Stimulated activated CD4-positive, alpha-beta T cell treated with anti-CD3 and anti-CD28 coated beads, Interleukin-1b, Interleukin-23, amount 100 ng/mL, for 24 hours (primary cell): ENCODE results near the gene FAM177B.
A peak's percentile ranks its signal among the peaks of the same experiment; 100 is the strongest.

ENCODE experiments used
- DNase-seq, 4 experiments: peaks; one replicate each; pipeline ENCODE4 v3.0.0-alpha.2; 2020; ENCODE audit warnings: low read depth in 4 of 4, low spot score in 1 of 4

Gene FAM177B

GRCh38 chr1:222736972-222737371 is at the start of gene FAM177B:
Gene FAM177B, plus strand, starts transcription at chr1:222737202. Its CDS starts 9,344 bp downstream, at chr1:222746546.
- DNase-seq = no peak

GRCh38 chr1:222691016-222691415 is 46.0 kb upstream of the FAM177B start:
- no peak for DNase-seq

- no peak for DNase-seq
Measured at GRCh38 chr1:222694927-222695326, 42.1 kb upstream of the FAM177B start.

- DNase-seq = no peak
Measured at GRCh38 chr1:222696741-222697140, 40.3 kb upstream of the FAM177B start.

GRCh38 chr1:222697203-222697602 is 39.8 kb upstream of the FAM177B start:
- DNase-seq = no peak

GRCh38 chr1:222697826-222698225 is 39.2 kb upstream of the FAM177B start:
- no peak for DNase-seq

GRCh38 chr1:222702210-222702609 is 34.8 kb upstream of the FAM177B start:
- no peak for DNase-seq

GRCh38 chr1:222704260-222704659 is 32.7 kb upstream of the FAM177B start:
- DNase-seq = no peak

GRCh38 chr1:222706815-222707214 is 30.2 kb upstream of the FAM177B start:
- DNase-seq = no peak

- DNase-seq = no peak
Measured at GRCh38 chr1:222709700-222710153, 27.3 kb upstream of the FAM177B start.

GRCh38 chr1:222711319-222712252 is 25.4 kb upstream of the FAM177B start:
- peak; percentile 15 to 52 (median 27) for DNase-seq

- peak; percentile 92 to 95 (median 94) for DNase-seq
Measured at GRCh38 chr1:222712253-222713090, 24.5 kb upstream of the FAM177B start, which contains the start of the genes AIDA and BROX. Gene AIDA, minus strand, starts transcription at chr1:222712491. Its CDS starts 174 bp downstream, at chr1:222712317. Gene BROX, plus strand, starts transcription at chr1:222712564. Its CDS starts 3,136 bp downstream, at chr1:222715700.

- peak; percentile 64 to 80 (median 74) for DNase-seq
Measured at GRCh38 chr1:222713091-222713961, 23.7 kb upstream of the FAM177B start.

- DNase-seq = no peak
Measured at GRCh38 chr1:222716393-222716792, 20.6 kb upstream of the FAM177B start.

- no peak for DNase-seq
Measured at GRCh38 chr1:222728746-222729145, 8.3 kb upstream of the FAM177B start.

- DNase-seq = no peak
Measured at GRCh38 chr1:222730866-222731265, 6.1 kb upstream of the FAM177B start.

GRCh38 chr1:222732216-222733159 is 4.5 kb upstream of the FAM177B start:
- no peak for DNase-seq

GRCh38 chr1:222734740-222735139 is 2.3 kb upstream of the FAM177B start:
- DNase-seq = no peak

- DNase-seq = no peak
Measured at GRCh38 chr1:222736470-222736869, 532 bp upstream of the FAM177B start.
